Activated T-cell treated with anti-CD3 and anti-CD28 coated beads for 1 hour (primary cell): ENCODE measurements around the gene BPIFA1.
A peak's percentile ranks its signal among the peaks of the same experiment; 100 is the strongest.

Source experiments
- DNase-seq: peaks from one replicate; pipeline ENCODE4 v3.0.0-alpha.2; 2020; ENCODE audit warnings: low read depth

The BPIFA1 gene

DNA sequence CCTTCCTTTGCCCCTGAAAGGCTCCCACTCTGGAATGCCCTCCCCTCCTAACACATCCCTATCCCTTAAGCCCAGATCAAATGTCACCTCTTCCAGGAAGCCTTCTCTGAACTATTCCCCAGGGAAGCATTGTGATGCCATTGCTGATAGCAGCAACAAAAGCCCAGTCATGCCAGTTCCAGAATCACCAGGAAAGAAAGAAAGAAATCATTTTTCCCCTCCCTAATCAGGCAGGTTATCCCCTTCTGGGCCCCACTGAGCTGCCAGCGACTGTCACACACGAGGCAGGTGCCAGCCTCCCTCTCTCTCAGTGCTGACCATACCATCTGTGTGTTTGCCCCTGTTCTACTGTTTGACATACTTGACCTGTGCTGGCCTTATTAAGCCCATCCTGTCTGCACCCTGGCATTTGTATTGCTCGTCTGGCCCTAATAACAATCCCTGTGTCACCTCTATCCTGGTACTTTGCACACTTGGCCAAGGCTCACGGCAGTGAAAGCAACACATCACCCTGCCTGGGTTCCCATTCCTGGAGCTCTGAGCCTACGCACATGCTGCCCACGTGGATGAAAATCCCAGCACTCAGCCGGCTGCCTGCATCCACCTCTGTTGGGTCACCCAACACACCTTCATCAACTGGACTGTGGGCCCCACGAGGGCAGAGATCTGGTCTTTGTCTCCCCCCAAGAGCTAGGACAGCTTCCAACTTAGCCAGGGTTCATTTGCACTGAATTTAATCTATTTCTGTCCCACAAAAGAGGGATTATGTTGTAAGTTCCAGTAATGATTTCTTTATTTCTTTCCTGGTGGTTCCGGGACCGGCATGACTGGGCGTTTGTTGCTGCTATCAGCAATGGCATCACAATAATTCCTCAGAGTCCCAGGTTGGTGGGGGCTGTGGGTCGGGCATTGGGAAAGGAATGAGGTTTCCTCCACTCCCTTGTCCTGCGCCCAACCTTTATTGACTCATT is 42.0 kb downstream of the BPIFA1 start:
- DNase-seq = no peak

DNA sequence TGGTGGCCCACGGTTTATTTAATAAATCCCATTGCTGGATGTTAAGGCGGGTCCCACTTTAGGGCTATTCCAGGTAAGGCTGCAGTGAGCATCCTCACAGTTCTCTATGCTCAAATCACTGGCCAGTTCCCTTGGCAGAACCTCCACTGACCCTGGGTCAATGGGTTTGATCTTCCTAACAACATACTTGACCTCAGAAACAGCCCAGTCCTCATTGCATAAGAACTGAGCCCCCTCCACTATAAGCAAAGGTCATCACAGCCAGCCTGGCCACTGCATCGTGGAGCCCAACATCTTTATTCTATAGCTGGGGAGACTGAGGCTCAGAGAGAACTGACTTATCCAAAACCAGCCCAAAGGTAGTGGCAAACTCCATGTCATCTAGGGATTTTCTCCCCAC is 42.9 kb downstream of the BPIFA1 start:
- DNase-seq = no peak

DNA sequence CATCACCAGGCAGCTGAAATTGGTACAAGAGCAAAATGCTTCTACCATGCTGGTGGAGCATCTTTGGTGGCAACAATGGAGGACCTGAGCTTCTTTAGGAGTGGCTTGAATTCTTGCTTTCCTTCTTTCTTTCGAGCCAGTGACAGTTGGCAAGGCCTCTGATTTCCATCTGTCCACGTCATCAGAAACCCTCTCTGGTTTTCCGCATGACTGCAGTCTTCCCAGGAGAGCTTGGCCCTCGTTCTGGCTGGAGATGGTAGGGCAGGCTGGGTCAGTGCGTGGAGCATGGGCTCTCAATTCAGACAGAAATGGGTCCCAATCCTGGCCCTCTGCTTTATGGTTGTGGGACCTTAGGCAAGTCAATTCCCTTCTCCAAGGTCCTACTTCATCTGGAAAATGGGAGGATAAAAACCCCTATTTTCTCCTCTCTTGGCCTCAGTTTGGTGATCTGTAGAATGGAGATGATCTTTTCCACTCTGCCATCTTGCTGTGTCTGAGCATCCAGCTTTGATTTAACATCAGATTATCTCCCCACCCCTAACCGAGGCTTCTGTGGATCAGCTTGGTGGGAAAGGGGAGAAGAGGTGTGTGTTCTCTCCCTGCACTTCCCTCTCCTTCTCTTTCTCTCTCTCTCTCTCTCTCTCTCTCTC is 43.6 kb downstream of the BPIFA1 start:
- no peak for DNase-seq

DNA sequence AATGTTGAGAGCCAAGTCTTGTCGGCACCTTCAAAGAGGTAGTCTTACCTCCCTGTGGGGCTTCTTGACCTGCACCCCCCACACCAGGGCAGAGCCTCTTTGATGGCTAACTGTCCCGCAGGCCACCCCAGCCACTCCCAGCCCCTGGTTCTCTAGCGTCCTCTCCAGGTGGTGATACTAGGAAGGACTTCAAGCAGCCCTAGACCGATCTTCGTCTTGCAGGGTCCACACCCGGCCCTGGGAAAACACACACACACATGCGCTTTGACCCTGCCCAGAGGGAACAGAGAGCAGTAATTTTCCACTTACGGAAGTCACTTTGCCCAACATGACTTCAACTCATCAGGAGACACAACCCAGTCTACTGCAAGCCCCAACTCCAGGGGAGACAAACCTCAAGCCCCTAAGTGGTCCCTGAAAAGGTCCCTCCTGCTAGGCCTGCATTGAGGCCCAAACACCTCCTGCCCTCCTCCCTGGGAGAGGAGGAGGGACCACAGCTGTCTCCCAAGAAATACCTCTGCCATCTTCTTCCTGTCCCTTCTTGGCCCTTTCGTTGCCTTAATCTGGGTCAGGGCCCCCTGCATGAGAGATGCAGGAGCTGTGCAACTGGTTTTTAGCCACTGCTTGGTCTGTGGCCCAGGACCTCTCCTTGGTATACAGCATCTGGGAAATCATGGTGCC is 44.3 kb downstream of the BPIFA1 start:
- DNase-seq = no peak

DNA sequence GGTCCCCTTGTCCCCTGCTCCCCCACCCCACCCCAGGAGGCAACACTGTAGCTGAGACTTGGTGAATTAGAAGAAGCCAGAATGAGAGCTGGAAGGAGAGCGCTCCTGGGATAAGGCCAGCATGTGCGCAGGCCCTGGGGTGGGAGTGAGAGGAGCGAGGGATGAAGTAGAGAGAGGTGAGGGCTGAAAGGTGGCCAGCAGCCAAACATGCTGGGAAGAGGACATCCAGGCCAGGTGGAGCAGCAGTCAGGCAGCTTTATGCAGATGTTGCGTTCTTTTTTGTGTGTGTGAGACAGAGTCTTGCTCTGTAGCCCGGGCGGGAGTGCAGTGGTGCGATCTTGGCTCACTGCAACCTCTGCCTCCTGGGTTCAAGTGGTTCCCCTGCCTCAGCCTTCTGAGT is 45.0 kb downstream of the BPIFA1 start:
- no peak for DNase-seq

DNA sequence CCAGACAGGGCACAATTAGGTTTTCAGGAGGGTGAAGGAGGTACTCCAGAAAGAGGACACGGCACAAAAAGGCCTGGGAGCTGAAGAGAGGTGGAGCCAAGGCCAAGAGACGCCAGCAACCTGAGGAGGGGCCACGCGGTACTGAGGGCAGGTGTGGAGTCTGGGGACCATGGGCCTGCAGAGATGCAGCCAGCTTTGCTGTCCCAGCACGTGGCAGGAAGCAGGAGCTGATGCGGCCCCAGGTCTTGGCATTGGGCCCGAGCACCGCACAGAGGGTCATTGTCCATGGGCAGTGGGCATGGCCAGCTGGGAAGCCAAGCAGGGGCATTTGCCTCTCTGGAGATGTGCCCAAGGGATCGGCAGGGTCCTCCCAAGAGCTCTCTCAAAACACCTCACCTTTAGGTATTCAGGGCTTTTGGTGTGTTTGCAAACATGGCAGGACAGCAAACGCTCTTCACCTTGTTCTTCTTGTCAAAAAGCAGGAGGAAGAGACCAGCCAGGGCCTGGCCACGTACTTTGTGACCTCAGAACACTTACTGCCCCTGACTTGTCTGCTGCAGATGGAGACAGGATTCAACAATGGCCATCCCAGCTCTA is 45.9 kb downstream of the BPIFA1 start:
- no peak for DNase-seq

DNA sequence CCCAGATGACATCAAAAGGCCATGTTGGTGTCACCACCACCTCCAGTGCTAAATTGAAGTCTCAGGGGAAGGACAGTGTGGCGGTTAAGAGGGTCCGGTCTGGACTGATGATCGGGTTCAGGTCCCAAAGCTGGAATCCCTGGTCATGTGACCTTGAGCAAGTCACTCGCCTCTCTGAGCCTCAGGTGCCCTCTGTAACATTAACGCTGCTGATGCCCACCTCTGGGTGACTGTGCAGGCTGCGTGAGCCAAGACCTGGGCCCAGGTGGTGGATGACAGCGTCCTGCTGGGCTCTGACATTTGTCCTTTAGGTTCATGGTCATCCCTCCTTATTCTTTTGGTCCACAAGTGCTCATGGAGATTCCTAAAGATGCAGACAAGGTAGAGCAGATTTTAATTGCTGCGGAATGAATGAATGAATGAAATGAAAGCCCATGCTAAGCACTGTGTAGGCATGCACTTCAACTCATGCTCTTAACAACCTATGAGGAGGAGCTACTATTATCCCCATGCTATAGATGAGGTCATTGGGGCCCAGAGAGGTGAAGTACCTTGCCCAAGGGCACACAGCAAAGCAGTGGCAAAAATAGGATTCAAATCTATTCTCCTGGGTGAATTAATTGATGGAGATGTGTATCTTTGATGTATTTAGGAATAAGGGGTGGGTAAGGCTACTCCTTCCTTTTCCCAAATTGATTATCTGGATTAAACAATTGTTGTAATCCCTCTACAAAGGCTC is 46.6 kb downstream of the BPIFA1 start:
- DNase-seq = no peak

DNA sequence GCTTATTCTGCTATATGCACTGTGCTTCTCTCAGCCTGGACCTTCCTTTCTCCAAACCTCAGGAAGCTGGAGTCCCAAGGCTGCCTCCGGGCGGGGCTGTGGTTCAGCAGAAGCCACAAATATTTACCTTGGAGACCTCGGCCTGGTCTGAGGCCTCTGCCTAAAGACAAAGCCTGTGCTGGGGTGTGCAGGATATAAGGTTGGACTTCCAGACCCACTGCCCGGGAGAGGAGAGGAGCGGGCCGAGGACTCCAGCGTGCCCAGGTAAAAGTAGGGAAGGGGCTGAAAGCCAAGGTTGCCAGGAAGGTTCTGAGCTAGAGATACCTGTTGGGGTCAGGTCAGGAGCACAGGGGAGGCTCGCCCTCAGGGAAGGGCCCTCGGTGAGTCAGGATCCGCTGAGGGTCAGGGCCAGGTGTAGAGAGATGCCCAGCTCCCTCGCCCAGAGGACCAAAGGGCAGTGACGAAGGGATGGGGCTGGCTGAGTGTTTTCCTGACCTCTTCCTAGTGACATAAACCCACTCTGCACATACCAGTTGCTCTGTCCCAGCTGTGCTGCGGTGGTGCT is 47.3 kb downstream of the BPIFA1 start, which contains the start of gene BPIFB1:
Gene BPIFB1 (plus strand): TSS at position 224 of the 565 bp plus-strand sequence. CDS start 2,860 bp downstream, outside the sequence.
- no peak for DNase-seq

DNA sequence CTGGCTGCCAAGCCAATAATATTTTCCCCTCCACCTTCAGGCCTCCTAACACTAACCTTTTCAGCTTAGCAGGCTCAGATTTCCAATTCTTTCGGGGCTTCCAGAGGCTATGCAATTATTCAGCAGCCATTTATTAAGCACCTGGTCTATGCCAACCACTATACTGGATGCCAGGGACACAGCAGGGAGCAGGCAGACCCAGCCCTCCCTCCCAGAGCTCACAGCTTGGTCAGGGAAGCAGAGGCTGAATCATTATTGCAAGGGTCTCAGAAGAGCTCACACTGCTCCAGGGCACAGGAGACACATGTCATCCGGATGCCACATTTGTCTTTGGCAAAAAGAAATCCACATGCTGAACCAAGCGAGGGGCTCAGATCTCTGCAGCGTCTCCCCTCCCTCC is 48.5 kb downstream of the BPIFA1 start:
- no peak for DNase-seq

DNA sequence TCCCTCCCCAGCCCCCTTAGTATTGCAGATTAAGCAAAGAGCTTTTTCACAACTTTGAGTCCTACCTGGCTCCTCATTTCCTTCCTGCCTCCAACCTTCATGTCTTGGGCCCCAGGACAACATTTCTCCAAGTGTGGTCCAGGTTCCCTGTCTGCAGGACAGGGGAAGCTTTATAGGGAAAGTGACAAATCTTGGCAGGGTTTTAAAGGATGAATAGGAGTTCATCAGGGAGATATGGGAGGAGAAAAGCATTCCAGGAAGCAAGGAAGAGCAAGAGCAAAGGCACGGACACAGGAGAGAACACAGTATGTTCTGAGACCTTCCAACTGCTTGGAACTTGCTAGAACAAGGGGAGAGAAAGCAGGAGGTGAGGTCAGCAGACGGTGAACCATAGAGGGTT is 49.1 kb downstream of the BPIFA1 start:
- DNase-seq = no peak

DNA sequence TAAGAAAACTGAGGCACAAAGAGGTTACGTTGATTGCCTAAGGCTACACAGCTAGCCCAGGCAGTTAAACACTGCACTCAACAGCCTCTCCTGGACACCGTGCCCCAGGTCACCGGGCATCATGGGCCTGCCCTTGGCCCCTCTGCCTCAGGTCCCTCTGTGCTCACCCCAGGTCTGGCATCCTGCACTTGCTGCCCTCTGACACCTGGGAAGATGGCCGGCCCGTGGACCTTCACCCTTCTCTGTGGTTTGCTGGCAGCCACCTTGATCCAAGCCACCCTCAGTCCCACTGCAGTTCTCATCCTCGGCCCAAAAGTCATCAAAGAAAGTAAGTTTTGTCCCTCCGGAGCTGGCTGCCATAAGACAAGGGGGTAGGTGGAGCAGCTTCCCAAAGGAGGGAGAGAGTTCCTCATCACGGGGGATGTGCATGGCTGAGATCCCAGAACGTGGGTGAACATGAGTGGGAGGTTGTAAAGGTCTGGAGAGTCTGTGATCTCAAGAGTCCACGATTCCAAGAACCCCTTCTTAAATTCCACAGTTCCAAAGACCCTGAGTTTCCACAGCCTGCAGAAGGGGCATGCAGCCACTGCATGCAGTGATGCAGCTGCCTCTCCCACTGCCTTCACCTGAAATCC is 50.2 kb downstream of the BPIFA1 start:
- DNase-seq = no peak

DNA sequence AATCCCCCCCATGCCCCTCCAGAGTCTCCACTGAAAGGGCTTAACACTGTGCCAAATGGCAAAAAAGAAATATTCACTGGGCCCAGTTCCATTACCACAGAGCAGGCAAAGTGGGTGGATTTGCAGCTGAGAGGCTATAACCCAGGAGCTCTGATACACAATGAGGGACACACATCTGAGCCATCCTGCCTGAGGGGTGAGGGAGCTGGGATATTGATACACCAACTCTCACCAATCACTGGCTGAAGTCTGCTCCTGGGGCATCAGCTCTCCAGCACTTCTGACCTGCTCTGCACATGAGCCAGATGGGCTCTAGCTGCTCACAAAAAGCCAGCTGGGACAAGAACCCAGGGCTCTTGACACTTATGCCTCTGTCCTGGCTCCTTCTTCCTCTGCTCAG is 52.1 kb downstream of the BPIFA1 start:
- no peak for DNase-seq

DNA sequence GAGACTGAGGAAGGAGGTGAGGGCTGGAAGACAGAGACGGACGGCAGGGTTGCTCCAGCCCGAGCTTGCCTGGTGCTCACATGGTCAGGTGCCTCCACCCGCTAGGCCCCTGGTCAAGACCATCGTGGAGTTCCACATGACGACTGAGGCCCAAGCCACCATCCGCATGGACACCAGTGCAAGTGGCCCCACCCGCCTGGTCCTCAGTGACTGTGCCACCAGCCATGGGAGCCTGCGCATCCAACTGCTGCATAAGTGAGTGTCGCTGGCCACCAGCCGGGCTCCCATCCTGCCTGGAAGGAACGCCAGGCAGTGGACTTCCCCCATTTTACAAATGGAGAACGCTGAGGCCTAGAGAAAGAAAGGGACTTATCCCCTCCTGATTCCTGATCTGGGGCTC is 55.1 kb downstream of the BPIFA1 start:
- DNase-seq = no peak

DNA sequence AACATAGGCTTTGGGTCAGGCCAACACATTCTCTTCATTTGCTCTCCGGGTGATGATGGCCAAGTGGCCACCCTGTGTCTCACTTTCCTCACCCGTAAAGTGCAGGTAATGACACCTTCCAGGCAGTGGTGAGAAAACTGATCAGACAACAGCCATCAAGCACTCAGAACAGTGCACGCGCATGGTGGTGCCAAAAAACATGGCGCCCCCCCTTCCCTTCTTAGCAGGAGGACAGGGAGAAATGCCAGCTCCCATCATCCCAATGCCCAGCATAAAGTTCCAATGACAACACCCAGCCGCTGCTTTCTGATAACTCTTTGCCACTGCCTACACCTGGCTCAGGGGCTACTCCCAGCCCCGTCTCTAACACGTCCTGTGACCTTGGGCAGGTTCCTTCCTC is 55.6 kb downstream of the BPIFA1 start:
- DNase-seq = no peak

DNA sequence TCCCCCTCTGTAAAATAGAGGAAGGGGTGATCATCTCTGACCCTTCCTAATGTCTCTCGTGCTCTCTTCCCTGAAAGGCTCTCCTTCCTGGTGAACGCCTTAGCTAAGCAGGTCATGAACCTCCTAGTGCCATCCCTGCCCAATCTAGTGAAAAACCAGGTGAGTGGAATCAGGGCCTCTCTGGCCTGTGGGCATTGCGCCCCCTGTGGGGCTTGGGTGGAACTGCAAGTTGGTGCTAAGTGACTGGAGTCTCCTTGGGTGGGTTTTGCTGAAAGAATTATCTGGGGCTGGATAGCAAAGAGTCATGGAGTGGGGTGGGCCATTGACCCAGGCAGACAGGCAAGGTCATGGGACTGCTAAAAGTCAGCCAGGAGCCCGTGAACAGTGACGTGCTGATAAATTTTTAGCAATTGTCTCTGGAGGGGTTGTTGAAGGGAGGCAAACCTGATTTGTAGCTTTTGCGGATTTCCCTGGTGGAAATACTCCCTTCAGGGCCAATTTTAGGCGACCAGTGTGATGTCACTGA is 56.1 kb downstream of the BPIFA1 start:
- DNase-seq = peak; percentile 59
